K562 (cell line): ENCODE measurements around the gene YPEL2. TPM values are rescaled to one million over a fixed set of nuclear protein-coding genes. Genes with fewer than 3 reads are reported as not detected.
A peak's percentile ranks its signal among the peaks of the same experiment; 100 is the strongest.

ENCODE experiments used
- ATAC-seq: fragments of 200-7000 bp; cut with Tn5 transposase; 3 replicates; pipeline ENCODE4 v1.9.1; 2020; ENCODE audit warnings: moderate library complexity
- BruUV-seq: library from RNA; stranded (reverse); fragments of 400-500 nt; replicated peaks from 2 replicates; lab custom pipeline; 2021; lab: Mats Ljungman, UMichigan
- CTCF ChIA-PET: fragments of 300-600 bp; formaldehyde crosslinking; extraction: SDS; loops from one replicate; lab custom pipeline; 2021; ENCODE audit warnings: low intra/inter-chr PET ratio; lab: Yijun Ruan, JAX
- POLR2A ChIA-PET: fragments of 300-600, 350-650 bp; sonication (Branson Sonifier 250); formaldehyde crosslinking; extraction: SDS; loops from one replicate; lab custom pipeline; 2021; ENCODE audit warnings: antibody characterized with exemption, inconsistent platforms; lab: Yijun Ruan, JAX
- DNase-seq, 4 experiments: peaks; one replicate each; pipeline versions ENCODE4 v3.0.0 to v3.0.0-alpha.2; 2011 to 2018; ENCODE audit warnings: low spot score in 3 of 4, mixed read lengths in 3 of 4; ENCODE audit errors: extremely low read depth in 1 of 4
- FAIRE-seq: peaks from 2 replicates; lab custom pipeline; 2011; peaks lifted over from hg19 to GRCh38; lab: Jason Lieb, UNC
- H2AFZ ChIP-seq: 2 replicates; pipeline ENCODE4 v1.6.0; 2011; ENCODE audit warnings: low read depth, low read length, control low read depth, inconsistent platforms
- H3K27ac ChIP-seq: fragments of 200-600 bp; 3 replicates; pipeline ENCODE4 v1.8.0; 2011; ENCODE audit warnings: low read depth, mild to moderate bottlenecking, control low read depth, inconsistent platforms, low read length, moderate library complexity, mixed read lengths; ENCODE audit errors: extremely low read depth
- H3K27me3 ChIP-seq, 2 experiments: fragments of 300-600 bp in 1 of 2; 2 replicates in 1 of 2; 3 replicates in 1 of 2; pipeline versions ENCODE4 v1.6.0 to v1.8.0; 2011; ENCODE audit warnings: inconsistent platforms in 2 of 2, low read length in 2 of 2, mild to moderate bottlenecking in 1 of 2, mixed read lengths in 1 of 2, moderate library complexity in 1 of 2; ENCODE audit not compliant: control insufficient read depth in 2 of 2, insufficient read depth in 2 of 2
- H3K36me3 ChIP-seq: fragments of 300-600 bp; 3 replicates; pipeline ENCODE4 v1.8.0; 2011; ENCODE audit warnings: mild to moderate bottlenecking, low read length, inconsistent platforms; ENCODE audit not compliant: control insufficient read depth, insufficient read depth
- H3K4me1 ChIP-seq, 2 experiments: fragments of 200-600 bp in 1 of 2; replicated peaks in 1 of 2; 2 replicates in 1 of 2; 3 replicates in 1 of 2; pipeline versions ENCODE4 v1.5.1 to v1.8.0; 2011; ENCODE audit warnings: inconsistent platforms in 2 of 2, low read length in 2 of 2, mild to moderate bottlenecking in 1 of 2, mixed read lengths in 1 of 2, moderate library complexity in 1 of 2; ENCODE audit not compliant: control insufficient read depth in 2 of 2, insufficient read depth in 2 of 2
- H3K4me2 ChIP-seq: 2 replicates; pipeline ENCODE4 v1.6.1; 2011; ENCODE audit warnings: low read length, control low read depth, inconsistent platforms, mixed read lengths; ENCODE audit not compliant: insufficient read depth
- H3K4me3 ChIP-seq: fragments of 200-600 bp; sonication (generic), shearing (Covaris generic); 2 replicates; pipeline ENCODE4 v1.5.1; 2016; ENCODE audit warnings: control low read depth, inconsistent platforms
- H3K79me2 ChIP-seq: fragments of 200-600 bp; 3 replicates; pipeline ENCODE4 v1.8.0; 2011; ENCODE audit warnings: low read length, inconsistent platforms; ENCODE audit not compliant: control insufficient read depth, insufficient read depth
- H3K9ac ChIP-seq, 2 experiments: 2 replicates each; pipeline versions ENCODE4 v1.6.0 to v1.6.1; 2011; ENCODE audit warnings: low read depth in 2 of 2, low read length in 2 of 2, control low read depth in 1 of 2, inconsistent platforms in 1 of 2, mild to moderate bottlenecking in 1 of 2, mixed read lengths in 1 of 2; ENCODE audit not compliant: insufficient read depth in 1 of 2
- H3K9me1 ChIP-seq: one replicate; pipeline ENCODE4 v1.6.0; 2011; ENCODE audit warnings: inconsistent platforms, mild to moderate bottlenecking, low read length, moderate library complexity; ENCODE audit not compliant: control insufficient read depth, insufficient read depth
- H3K9me3 ChIP-seq: replicated peaks from 2 replicates; pipeline ENCODE4 v1.5.1; 2011; ENCODE audit warnings: low read depth, low read length, inconsistent platforms; ENCODE audit not compliant: control insufficient read depth, insufficient read depth
- H4K20me1 ChIP-seq: replicated peaks from 2 replicates; pipeline ENCODE4 v1.6.1; 2011; ENCODE audit warnings: low read length, inconsistent platforms, mixed read lengths; ENCODE audit not compliant: control insufficient read depth, insufficient read depth
- MGA ChIP-seq: fragments of 450-650 bp; IDR thresholded peaks from 2 replicates; pipeline ENCODE4 v1.6.1; 2016; ENCODE audit warnings: mild to moderate bottlenecking, moderate library complexity
- SMARCB1 ChIP-seq: IDR thresholded peaks from 2 replicates; pipeline ENCODE4 v1.6.1; 2011; ENCODE audit warnings: improper control_type of control experiment, low read depth; ENCODE audit not compliant: insufficient read length
- WGBS: fragments of 100-300 bp; shearing (Covaris generic); methylation state at CpG from one replicate; pipeline ENCODE4 v1.1.6; 2016; ENCODE audit warnings: low coverage, mixed read lengths; ENCODE audit not compliant: insufficient coverage; ENCODE audit errors: missing lambda C conversion rate; 5-methylcytosine and 5-hydroxymethylcytosine counted together
- in situ Hi-C: fragments of 300-500 bp; cut with MboI; formaldehyde crosslinking; loops from 4 replicates; pipeline ENCODE4 v1.15.0; 2018; ENCODE audit warnings: inconsistent platforms, mixed read lengths
- intact Hi-C: fragments of 100-400 bp; cut with micrococcal nuclease; formaldehyde crosslinking; loops from 2 replicates; pipeline ENCODE4 v1.14.2; 2022
- polyA plus RNA-seq, 8 experiments: library from polyadenylated mRNA; depleted of rRNA in 4 of 8; stranded (reverse) in 5 of 8; unstranded in 3 of 8; fragments of >200 nt; fragmentation: Nextera tagmentation in 2 of 8; fragmentation: Illumina TruSeq in 1 of 8; extraction: Ambion mirVana in 2 of 8; extraction: Trizol in 1 of 8; gene quantifications; 2 replicates each; pipeline versions ENCODE4 v1.2.1 to v1.2.3, GENCODE V29; 2011 to 2014; ENCODE audit warnings: inconsistent platforms in 1 of 8, missing spikeins in 1 of 8
- total RNA-seq, 7 experiments: library from RNA; depleted of rRNA in 6 of 7; stranded (reverse); fragments of >200 nt in 6 of 7; fragmentation: Illumina TruSeq in 2 of 7; extraction: Trizol in 2 of 7; gene quantifications; 2 replicates each; pipeline versions ENCODE4 v1.2.1 to v1.2.3, GENCODE V29; 2011 to 2021; ENCODE audit warnings: low replicate concordance in 1 of 7

YPEL2 gene
- total and polyA plus RNA-seq, 9 of the 15 experiments (the other 6 are each of a cell fraction or from before 2014, with no cell fraction given) = 0.11 to 2.4 (median 0.47) TPM

GRCh38 chr17:59423903-59424302 lies 92.4 kb downstream of the YPEL2 start:
- no peak overlapping the region for H3K9ac ChIP-seq
- in situ Hi-C loops = no loop called here
- CTCF ChIA-PET = no interaction called here
- WGBS = 60% methylated on average over 9 of the region's 9 CpGs
- no peaks in the 10 kb centered on the region for H4K20me1 ChIP-seq
- H3K4me2 ChIP-seq = no peak overlapping the region; the same call in 1 of the 2 replicates
- no peak for ATAC-seq
- H3K27ac ChIP-seq = no peak overlapping the region
- no peaks in the 10 kb centered on the region for H3K9me3 ChIP-seq
- peaks cover under 1 to 11% of the 10 kb centered on the region in 2 experiments; a peak in 3 of 5 replicates for H3K27me3 ChIP-seq
- no peaks in the 10 kb centered on the region for H3K79me2 ChIP-seq
- no peaks in the 10 kb centered on the region for H3K36me3 ChIP-seq
- peaks cover 13 to 20% of the 10 kb centered on the region in 2 experiments; a peak in 4 of 5 replicates for H3K4me1 ChIP-seq
- POLR2A ChIA-PET = interaction anchor here (0.6 to 2.4 kb wide), 8 partner anchors 8 to 137 kb away, joined by 3 to 9 read pairs (median 3); no protein-coding TSS in a partner anchor
- DNase-seq = no peak
- intact Hi-C loops = loop anchor here (5.0 kb wide), 1 partner anchor 57 kb away; no protein-coding TSS in a partner anchor
- H2AFZ ChIP-seq = 0 out of 2 replicates have a peak overlapping the region, but pooled peaks have one; percentile 74
- no peaks in the 10 kb centered on the region for H3K9me1 ChIP-seq
- TF ChIP-seq SMARCB1 (no peak), MGA (0 out of 2 replicates have a peak, but pooled peaks have one; percentile 25)
- BruUV-seq = no TSS peak
- no peak for FAIRE-seq
- H3K4me3 ChIP-seq = no peak overlapping the region
